Thoracic aorta (tissue), 2 donors: ENCODE measurements around the gene COQ8B. TPM values are rescaled to one million over a fixed set of nuclear protein-coding genes. Genes with fewer than 3 reads are reported as not detected.

ENCODE experiments used
- ATAC-seq: fragments of 150-250 bp; one replicate; pipeline ENCODE4 v1.8.0; 2017; ENCODE audit warnings: low read depth; ENCODE audit not compliant: insufficient number of reproducible peaks, low FRiP score
- DNase-seq: peaks from one replicate; pipeline ENCODE4 v3.0.0-alpha.2; 2020; ENCODE audit warnings: low spot score
- H3K27ac ChIP-seq, 2 donors: fragments of 200-600 bp; sonication (generic); 1 replicate in 1 of 2; 2 replicates in 1 of 2; pipeline ENCODE4 v1.5.1; 2016; ENCODE audit warnings: mild to moderate bottlenecking in 2 of 2, moderate library complexity in 2 of 2
- H3K27me3 ChIP-seq: fragments of 200-600 bp; sonication (generic); replicated peaks from 2 replicates; pipeline ENCODE4 v1.6.0; 2016; ENCODE audit warnings: mild to moderate bottlenecking; ENCODE audit not compliant: insufficient read depth
- H3K36me3 ChIP-seq: fragments of 200-600 bp; sonication (generic); one replicate; pipeline ENCODE4 v1.5.1; 2016
- H3K4me1 ChIP-seq, 2 donors: fragments of 200-600 bp; sonication (generic); 1 replicate in 1 of 2; 2 replicates in 1 of 2; pipeline versions ENCODE4 v1.5.1 to v1.6.0; 2016; ENCODE audit warnings: low read depth in 2 of 2, mild to moderate bottlenecking in 1 of 2; ENCODE audit not compliant: control insufficient read depth in 1 of 2
- H3K4me3 ChIP-seq: fragments of 200-600 bp; sonication (generic); 2 replicates; pipeline ENCODE4 v1.5.1; 2016; ENCODE audit warnings: mild to moderate bottlenecking
- H3K9me3 ChIP-seq: fragments of 200-600 bp; sonication (generic); 2 replicates; pipeline ENCODE4 v1.5.1; 2016
- total RNA-seq, 2 donors: library from RNA; depleted of rRNA; stranded (reverse); fragments of >200 nt; gene quantifications; one replicate each; pipeline versions ENCODE4 v1.1.0 to v1.2.3, GENCODE V29; 2016
- TF ChIP-seq, protein P1 (sequence below): fragments of 200-600 bp; sonication (generic); IDR thresholded peaks from one replicate; pipeline ENCODE4 v1.5.1; 2019; ENCODE audit warnings: antibody characterized with exemption

COQ8B gene
- total RNA-seq, 2 donors from 2014 or later: 53.6 to 127 TPM

- Histone ChIP-seq H3K27me3 (no peaks in the 10 kb centered on the region), H3K36me3 (peaks cover 8% of the 10 kb centered on the region), H3K4me1 (peaks cover 0 to 12% of the 10 kb centered on the region in 2 donors), H3K27ac (no peak overlapping the region), H3K4me3 (no peak overlapping the region), H3K9me3 (no peaks in the 10 kb centered on the region)
- no peak for ATAC-seq
- no peak for DNase-seq
- TF ChIP-seq, protein P1, sequence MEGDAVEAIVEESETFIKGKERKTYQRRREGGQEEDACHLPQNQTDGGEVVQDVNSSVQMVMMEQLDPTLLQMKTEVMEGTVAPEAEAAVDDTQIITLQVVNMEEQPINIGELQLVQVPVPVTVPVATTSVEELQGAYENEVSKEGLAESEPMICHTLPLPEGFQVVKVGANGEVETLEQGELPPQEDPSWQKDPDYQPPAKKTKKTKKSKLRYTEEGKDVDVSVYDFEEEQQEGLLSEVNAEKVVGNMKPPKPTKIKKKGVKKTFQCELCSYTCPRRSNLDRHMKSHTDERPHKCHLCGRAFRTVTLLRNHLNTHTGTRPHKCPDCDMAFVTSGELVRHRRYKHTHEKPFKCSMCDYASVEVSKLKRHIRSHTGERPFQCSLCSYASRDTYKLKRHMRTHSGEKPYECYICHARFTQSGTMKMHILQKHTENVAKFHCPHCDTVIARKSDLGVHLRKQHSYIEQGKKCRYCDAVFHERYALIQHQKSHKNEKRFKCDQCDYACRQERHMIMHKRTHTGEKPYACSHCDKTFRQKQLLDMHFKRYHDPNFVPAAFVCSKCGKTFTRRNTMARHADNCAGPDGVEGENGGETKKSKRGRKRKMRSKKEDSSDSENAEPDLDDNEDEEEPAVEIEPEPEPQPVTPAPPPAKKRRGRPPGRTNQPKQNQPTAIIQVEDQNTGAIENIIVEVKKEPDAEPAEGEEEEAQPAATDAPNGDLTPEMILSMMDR: no peak
These were observed 22.8 kb downstream of the COQ8B start for GRCh38 chr19:40693896-40694295.

- TF ChIP-seq, protein P1: no peak
- ATAC-seq (no peak), DNase-seq (no peak)
- Histone ChIP-seq H3K4me1 (peaks cover 3 to 18% of the 10 kb centered on the region in 2 donors), H3K36me3 (peaks cover 8% of the 10 kb centered on the region), H3K9me3 (no peaks in the 10 kb centered on the region), H3K27me3 (no peaks in the 10 kb centered on the region), H3K27ac (no peak overlapping the region), H3K4me3 (no peak overlapping the region)
These were observed 23.4 kb downstream of the COQ8B start for GRCh38 chr19:40693150-40693788.

DNA sequence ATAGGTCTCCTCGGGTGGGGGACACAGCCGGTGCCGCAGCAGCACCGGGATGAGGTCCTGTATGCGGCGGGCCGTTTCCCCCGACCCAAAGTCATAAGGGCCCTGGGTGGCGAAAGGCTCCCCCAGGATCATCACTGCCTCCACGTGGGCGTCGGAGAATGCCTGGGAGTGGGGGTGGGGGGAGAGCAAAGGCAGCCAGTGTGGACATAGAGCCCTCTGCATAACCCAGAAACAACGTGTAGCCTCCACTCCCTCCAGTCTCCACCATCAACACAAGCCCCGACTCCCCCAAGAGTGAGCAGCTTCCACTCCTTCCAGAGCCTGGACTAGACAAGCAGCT is 24.5 kb downstream of the COQ8B start:
- Histone ChIP-seq H3K36me3 (peaks cover 8% of the 10 kb centered on the region), H3K4me3 (no peak overlapping the region), H3K27me3 (no peaks in the 10 kb centered on the region), H3K9me3 (no peaks in the 10 kb centered on the region), H3K4me1 (peaks cover 3 to 29% of the 10 kb centered on the region in 2 donors), H3K27ac (no peak overlapping the region)
- no peak for ATAC-seq
- DNase-seq: no peak
- TF ChIP-seq, protein P1: no peak

DNA sequence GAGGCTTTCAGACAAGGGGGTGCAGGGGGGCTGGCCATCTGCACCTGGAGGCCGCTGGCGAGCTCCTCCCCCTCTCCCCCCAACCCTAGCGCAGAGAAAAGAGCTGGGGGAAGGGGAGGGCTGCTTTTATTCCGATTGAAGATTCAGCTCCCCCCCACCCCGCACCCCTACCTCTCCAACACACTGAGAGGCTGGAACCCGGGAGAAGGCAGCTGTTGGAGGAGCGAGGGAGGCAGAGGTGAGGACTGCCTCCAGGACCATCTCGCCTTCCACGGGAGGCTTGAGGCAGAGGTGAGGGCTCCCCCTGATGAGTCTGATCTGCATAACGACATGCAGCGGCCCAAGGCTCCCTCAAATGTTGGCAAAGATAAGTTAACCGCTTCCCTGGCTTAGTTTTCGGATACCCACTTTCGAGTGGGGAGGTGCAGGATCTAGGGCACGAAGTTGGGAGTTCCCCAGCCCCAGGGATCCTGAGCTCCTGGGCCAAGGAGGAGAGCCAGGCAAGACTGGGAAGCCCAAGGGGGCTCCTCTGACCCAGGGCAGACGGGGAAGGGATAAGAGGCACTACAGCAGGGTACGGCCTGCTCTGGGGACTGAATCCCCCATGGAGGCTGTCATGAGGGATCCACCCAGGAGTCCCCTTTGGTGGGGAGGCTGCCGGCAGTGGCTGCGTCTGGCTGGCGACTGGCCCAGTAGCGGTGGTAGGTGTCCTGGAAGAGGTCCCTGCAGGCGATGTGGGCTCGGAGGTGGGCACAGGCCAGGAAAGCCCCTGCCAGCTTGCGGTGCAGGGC is 25.1 kb downstream of the COQ8B start:
- Histone ChIP-seq H3K9me3 (no peaks in the 10 kb centered on the region), H3K4me1 (peaks cover 3 to 32% of the 10 kb centered on the region in 2 donors), H3K36me3 (peaks cover 8% of the 10 kb centered on the region), H3K27me3 (no peaks in the 10 kb centered on the region), H3K27ac (peak overlapping the region; percentile 91 to 97), H3K4me3 (peak overlapping the region; percentile 96)
- no peak for ATAC-seq
- TF ChIP-seq, protein P1: no peak
- no peak for DNase-seq

- peaks cover 3 to 32% of the 10 kb centered on the region in 2 donors for H3K4me1 ChIP-seq
- TF ChIP-seq, protein P1: no peak
- H3K4me3 ChIP-seq: peak overlapping the region; percentile 96
- peak overlapping the region; percentile 91 to 97 for H3K27ac ChIP-seq
- no peaks in the 10 kb centered on the region for H3K9me3 ChIP-seq
- no peaks in the 10 kb centered on the region for H3K27me3 ChIP-seq
- peaks cover 10% of the 10 kb centered on the region for H3K36me3 ChIP-seq
- DNase-seq: peak; percentile 89
- ATAC-seq: peak; percentile 71
These were observed 25.8 kb downstream of the COQ8B start for GRCh38 chr19:40690693-40691420.
